ENCODE results near the gene CACNA1C. TPM values are rescaled to one million over a fixed set of nuclear protein-coding genes. Genes with fewer than 3 reads are reported as not detected.

CACNA1C gene
- total RNA-seq, 2 experiments from 2014 or later: 0.69 to 1.4 TPM

GRCh38 chr12:2451025-2451424 lies 398.2 kb downstream of the CACNA1C start:
- no peak overlapping the region for H3K4me3 ChIP-seq (ENCODE audit: low read depth, low read length, poor library complexity, severe bottlenecking)
- intact Hi-C loops (cut with micrococcal nuclease; ENCODE audit: unreplicated experiment): no loop called here
- no peaks in the 10 kb centered on the region for H3K36me3 ChIP-seq (ENCODE audit: insufficient read depth, low read length)
- no peaks in the 10 kb centered on the region for H3K9me2 ChIP-seq (ENCODE audit: insufficient read depth, low read length)
- ChIA-PET CTCF (ENCODE audit: unreplicated experiment) (no interaction called here), POLR2A (interaction anchor here (0.8 kb wide), 1 partner anchor 867 kb away, joined by 5 read pairs; no protein-coding TSS in a partner anchor)
- H3K4me2 ChIP-seq (ENCODE audit: low read length): no peak overlapping the region
- no peak overlapping the region for H2AFZ ChIP-seq (ENCODE audit: low read length)
- H3K9me3 ChIP-seq (ENCODE audit: low read length): no peaks in the 10 kb centered on the region
- BruUV-seq (replicated peaks): no TSS peak
- H3K27ac ChIP-seq (ENCODE audit: low read depth, low read length, poor library complexity, severe bottlenecking): no peak overlapping the region
- no peak for TF ChIP-seq EZH2phosphoT487 (IDR thresholded peaks at IDR 0.05; ENCODE audit: borderline replicate concordance, low read depth, low read length)
- no peak for TF ChIP-seq CTCF (conservative IDR thresholded peaks at IDR 0.05; ENCODE audit: low read length)
- H3K4me1 ChIP-seq (ENCODE audit: insufficient read depth, low read length, poor library complexity, severe bottlenecking): peaks cover 3% of the 10 kb centered on the region
- no peak for DNase-seq (ENCODE audit: low spot score)
- H4K20me1 ChIP-seq (ENCODE audit: insufficient read depth, low read length): no peaks in the 10 kb centered on the region
- no peaks in the 10 kb centered on the region for H3K79me2 ChIP-seq (ENCODE audit: insufficient read depth, low read depth, low read length)

- H4K20me1 ChIP-seq (ENCODE audit: insufficient read depth, low read length): no peaks in the 10 kb centered on the region
- H2AFZ ChIP-seq (ENCODE audit: low read length): no peak overlapping the region
- no peaks in the 10 kb centered on the region for H3K9me3 ChIP-seq (ENCODE audit: low read length)
- CTCF ChIA-PET (ENCODE audit: unreplicated experiment): no interaction called here
- no peaks in the 10 kb centered on the region for H3K36me3 ChIP-seq (ENCODE audit: insufficient read depth, low read length)
- TF ChIP-seq CTCF (conservative IDR thresholded peaks at IDR 0.05; ENCODE audit: low read length): no peak
- BruUV-seq (replicated peaks): no TSS peak
- no peak overlapping the region for H3K4me3 ChIP-seq (ENCODE audit: low read depth, low read length, poor library complexity, severe bottlenecking)
- H3K79me2 ChIP-seq (ENCODE audit: insufficient read depth, low read depth, low read length): no peaks in the 10 kb centered on the region
- H3K4me2 ChIP-seq (ENCODE audit: low read length): no peak overlapping the region
- DNase-seq (ENCODE audit: low spot score): no peak
- intact Hi-C loops (cut with micrococcal nuclease; ENCODE audit: unreplicated experiment): no loop called here
- H3K27ac ChIP-seq (ENCODE audit: low read depth, low read length, poor library complexity, severe bottlenecking): no peak overlapping the region
- H3K9me2 ChIP-seq (ENCODE audit: insufficient read depth, low read length): no peaks in the 10 kb centered on the region
- POLR2A ChIA-PET: no interaction called here
- H3K4me1 ChIP-seq (ENCODE audit: insufficient read depth, low read length, poor library complexity, severe bottlenecking): peaks cover 3% of the 10 kb centered on the region
Measured at GRCh38 chr12:2451497-2451896, 398.7 kb downstream of the CACNA1C start.

- ChIA-PET POLR2A (no interaction called here), CTCF (ENCODE audit: unreplicated experiment) (no interaction called here)
- intact Hi-C loops (cut with micrococcal nuclease; ENCODE audit: unreplicated experiment): no loop called here
Measured at GRCh38 chr12:2453076-2453760, 400.4 kb downstream of the CACNA1C start.

More at GRCh38 chr12:2453076-2453760, 400.4 kb downstream of the CACNA1C start:
- Histone ChIP-seq H3K36me3 (ENCODE audit: insufficient read depth, low read length) (no peaks in the 10 kb centered on the region), H3K4me1 (ENCODE audit: insufficient read depth, low read length, poor library complexity, severe bottlenecking) (peaks cover 3% of the 10 kb centered on the region), H4K20me1 (ENCODE audit: insufficient read depth, low read length) (no peaks in the 10 kb centered on the region), H3K9me2 (ENCODE audit: insufficient read depth, low read length) (no peaks in the 10 kb centered on the region), H3K27ac (ENCODE audit: low read depth, low read length, poor library complexity, severe bottlenecking) (no peak overlapping the region), H2AFZ (ENCODE audit: low read length) (no peak overlapping the region), H3K9me3 (ENCODE audit: low read length) (no peaks in the 10 kb centered on the region), H3K4me3 (ENCODE audit: low read depth, low read length, poor library complexity, severe bottlenecking) (no peak overlapping the region), H3K4me2 (ENCODE audit: low read length) (no peak overlapping the region), H3K79me2 (ENCODE audit: insufficient read depth, low read depth, low read length) (no peaks in the 10 kb centered on the region)
- TF ChIP-seq EZH2phosphoT487 (IDR thresholded peaks at IDR 0.05; ENCODE audit: borderline replicate concordance, low read depth, low read length): no peak
- TF ChIP-seq CTCF (conservative IDR thresholded peaks at IDR 0.05; ENCODE audit: low read length): no peak
- BruUV-seq (replicated peaks): no TSS peak
- DNase-seq (ENCODE audit: low spot score): no peak
